Stimulated activated CD4-positive, alpha-beta T cell treated with anti-CD3 and anti-CD28 coated beads, Interleukin-1b, Interleukin-23, amount 100 ng/mL, for 48 hours (primary cell): ENCODE data around the gene KDM5B.
"Not testable (repeated sequence)": the region's sequence is repeated elsewhere in the genome, so short reads cannot be mapped to it uniquely, and the experiment has no call there.

Experiments
- DNase-seq: peaks from one replicate; pipeline ENCODE4 v3.0.0-alpha.2; 2020

Gene KDM5B

DNA sequence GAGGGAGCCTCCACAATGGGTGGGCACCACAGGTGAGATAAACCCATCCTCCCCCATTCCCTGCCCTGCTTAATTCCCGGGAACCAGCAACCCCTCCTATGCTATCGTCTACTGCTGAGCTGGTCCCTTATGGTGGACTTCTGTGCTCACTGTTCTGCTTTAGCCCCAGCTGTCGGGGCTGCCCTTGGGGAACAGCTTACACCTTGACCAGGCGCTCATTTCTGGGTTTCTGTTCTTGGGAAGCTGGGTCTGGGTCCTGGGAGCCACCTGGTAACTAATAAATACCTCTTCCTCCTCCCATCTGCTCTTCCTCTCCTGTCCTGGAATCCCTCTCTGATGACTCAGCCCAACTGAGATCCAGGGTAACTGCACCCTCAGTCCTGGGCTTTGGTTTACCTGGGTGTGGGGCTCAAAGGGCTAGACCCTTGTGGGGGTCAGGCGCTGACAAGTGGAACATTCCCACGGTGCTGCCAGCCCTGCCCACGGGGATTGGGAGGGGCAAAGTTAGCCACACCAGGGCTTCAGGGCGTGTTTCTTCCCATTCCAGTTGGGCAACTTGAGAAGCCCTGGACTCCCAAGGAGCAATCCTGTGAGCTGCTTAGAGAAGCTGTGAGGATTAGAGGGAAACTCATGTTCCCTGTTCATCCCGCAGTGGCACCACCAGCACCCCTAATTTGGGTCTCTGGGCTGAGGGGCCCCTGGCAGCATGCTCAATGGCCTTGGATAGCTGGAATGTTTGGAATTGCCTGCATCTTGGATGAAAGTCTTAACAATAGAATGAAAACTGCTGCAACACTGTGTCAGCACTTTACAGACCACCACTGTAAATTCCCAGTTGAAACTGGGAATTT, 4.2 kb upstream of the KDM5B start:
- DNase-seq: no peak

DNA sequence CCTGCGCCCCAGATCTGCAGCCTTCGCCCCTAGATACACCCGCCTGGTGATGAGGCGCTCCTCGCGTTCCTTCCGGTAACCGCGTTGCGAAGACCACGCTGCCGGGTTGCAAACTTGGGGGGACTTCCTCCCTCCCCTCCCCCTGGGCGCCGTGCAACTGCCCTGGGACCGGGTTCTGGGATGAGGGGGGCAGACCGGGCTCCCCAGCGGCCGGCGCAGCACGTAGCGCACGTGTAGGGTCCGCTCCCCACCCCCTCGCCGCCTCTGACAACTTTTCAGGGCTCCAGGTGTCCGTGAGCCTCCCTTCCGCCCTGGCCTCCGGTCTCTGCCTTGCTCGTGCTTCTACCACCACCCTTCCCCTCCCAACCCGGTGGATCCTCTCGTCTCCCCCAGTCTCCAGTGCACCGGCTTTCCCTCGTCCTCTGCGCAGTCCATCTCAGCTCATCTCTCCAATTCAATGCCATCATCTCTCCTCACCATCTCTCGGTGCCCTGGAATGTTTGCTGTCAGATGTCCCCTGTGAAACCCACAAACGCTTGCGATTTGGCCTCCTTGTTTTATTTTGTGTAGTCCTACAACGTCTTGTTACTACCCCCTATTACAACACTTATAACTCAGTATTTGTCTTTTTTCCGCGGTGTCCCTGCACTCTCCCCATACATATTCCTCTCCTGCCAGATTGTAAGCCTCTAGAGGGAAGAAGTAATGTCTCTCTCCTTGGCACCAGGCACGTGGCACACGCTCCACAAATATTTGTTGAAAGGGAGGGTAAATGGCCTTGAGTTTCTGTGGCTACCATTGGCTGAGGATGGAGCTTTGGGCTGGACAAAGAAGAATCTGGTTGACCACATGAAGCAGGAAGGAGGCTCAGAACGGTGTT, 3.3 kb upstream of the KDM5B start:
- peak; percentile 39 for DNase-seq

GRCh38 chr1:202810615-202811295, 2.5 kb upstream of the KDM5B start, which contains the start of gene PCAT6:
TSS of gene PCAT6 (plus strand) at chr1:202810954.
- DNase-seq: peak; percentile 89

DNA sequence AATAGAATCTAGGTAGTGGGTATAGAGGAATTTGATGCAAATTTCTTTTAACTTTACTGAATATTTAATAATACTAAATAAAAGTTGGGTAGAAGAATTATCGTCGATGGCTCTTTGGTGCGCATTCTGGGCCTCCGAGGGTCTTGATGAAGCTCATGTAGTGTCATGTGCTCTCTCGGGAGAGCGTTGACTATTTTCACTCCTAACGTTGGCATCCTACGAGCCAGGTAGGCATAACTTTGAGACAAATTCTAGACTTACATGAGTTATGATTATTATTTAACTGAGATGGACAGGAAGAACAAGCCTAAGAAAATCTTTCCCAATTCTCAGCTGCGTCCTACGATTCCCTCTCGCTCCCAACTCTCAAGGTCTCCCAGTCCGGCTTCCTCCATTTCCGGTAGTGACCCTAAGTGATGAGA, 2.0 kb upstream of the KDM5B start:
- DNase-seq: no peak

DNA sequence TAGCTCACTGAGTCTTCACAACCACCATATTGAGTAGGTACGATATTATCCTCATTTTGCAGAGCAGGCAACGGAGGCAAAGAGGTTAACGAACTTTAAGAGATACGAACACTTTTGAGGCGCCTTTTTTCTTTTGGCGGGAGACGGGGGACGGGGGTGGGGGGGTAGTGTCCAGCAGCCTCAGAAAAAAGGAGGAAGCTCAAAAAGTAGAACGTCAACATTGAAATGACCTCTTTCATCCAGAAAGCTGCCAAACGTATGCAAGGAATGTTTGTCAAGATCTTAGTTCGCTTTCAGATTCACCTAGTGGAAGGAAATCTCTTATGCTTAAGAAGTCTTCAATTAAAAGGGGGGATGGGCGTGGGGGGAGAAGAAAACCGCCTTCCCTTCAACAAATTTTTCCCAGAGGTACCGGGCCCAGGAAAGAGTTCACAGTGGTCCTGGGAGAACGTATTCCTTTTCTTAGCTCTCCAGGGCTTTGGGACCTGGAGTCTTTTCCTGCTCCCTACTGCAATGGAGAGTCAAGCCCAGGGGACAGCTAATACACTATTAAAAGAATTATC, 1.5 kb upstream of the KDM5B start:
- no peak for DNase-seq

- peak; percentile 35 for DNase-seq
Measured at GRCh38 chr1:202807451-202807925, 733 bp downstream of the KDM5B start.

DNA sequence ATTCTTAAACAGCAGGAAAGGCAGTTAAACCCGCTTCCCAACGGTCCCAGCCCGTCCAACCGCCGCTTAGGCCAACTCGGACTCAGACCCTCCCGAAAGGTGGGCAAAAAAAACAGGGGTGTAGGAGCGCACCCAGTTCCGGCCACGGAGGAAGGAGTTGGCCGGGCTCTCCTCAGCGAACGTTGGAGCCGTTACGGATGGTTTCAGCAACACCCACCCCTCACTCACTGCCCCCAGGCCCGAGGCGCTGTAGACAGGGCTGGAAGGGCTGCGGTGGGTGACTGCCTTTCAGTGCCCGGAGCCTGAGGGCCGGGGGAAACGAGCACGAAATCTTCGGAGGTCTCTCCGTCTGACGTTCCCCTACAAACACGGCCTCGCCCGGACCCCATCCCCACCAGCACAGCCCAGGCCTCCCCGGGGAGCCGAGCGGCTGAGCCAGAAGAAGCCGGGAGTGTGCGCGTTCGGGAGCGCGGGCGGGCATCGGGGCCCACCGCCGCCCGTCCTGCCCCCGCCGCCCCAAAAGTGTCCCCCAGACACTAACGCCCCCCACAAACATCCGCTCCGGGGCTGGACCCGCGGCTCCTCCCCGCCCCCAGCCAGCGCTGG, 1.3 kb downstream of the KDM5B start:
- DNase-seq: peak; percentile 18

- DNase-seq: peak; percentile 39
Measured at GRCh38 chr1:202805886-202806844, 2.1 kb downstream of the KDM5B start.

DNA sequence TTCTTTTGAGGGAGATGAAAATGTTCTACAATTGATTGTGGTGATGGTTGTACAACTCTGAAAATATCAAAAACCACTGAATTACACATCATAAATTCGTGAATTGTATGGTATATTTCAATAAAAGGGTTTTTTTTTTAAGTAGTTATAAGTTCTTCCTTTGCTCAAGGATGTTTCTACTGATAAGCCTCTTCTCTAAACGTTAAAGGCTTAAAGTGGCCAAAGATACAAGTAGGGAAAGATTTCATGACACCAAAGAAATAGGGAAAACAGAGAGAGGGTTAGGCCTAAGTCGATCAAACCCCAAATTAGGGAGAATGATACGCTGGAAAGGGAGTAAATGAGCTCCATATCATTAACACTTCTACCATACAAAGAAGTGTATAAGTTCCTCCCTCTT, 4.1 kb downstream of the KDM5B start:
- DNase-seq: no peak

DNA sequence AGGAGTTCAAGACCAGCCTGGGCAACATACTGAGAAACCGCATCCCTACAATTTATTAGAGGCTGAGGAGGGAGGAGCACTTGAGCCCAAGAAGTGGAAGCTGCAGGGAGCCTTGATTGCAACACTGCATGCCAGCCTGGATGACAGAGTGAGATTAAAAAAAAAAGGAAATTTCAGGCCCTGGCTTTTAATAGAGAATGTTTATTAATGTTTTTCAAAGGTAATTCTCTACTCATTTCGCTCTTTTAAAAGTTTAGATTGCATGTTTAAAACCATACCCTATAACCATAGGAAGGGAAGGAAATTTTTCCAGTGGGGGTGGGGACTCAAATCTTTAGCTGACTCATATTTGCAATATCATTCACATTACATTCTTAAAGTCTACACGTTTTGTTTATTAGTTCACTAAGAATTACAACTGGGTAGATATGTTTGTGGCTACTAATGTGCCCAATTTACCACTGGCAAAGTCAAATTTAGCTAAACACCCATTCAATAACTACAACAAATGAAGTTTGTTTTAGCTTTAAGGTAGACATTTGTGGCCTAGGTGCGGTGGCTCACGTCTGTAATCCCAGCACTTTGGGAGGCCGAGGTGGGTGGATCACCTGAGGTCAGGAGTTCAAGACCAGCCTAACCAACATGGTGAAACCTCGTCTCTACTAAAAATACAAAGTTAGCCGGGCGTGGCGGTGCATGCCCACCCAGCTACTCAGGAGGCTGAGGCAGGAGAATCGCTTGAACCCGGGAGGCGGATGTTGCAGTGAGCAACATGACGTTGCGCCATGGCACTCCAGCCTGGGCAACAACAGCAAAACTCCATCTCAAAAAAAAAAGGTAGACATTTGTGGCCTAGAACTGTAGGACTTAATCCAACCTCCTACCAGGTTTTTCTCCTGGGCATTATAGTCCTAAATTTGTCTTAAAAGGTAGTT, 5.0 kb downstream of the KDM5B start:
- no peak for DNase-seq

- DNase-seq: no peak
Measured at GRCh38 chr1:202802034-202802433, 6.2 kb downstream of the KDM5B start.

DNA sequence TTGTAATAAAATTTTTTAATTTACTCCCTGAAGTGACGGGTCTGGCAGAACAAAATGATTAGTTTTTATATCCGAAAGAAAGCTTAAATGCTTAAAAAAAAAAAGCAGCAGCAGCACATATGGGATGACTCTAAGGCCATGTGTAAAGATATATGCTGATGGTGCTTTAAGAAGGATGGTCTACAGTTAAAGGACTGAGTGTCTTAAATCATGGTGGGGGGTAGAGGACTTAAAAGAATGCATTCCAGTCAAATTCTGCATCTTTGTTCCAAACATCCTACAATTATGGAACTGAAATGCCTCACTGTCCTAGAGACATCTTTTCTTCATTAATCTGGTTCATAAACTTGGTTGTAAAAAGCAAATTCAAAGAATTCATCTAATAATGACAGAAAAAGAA, 7.0 kb downstream of the KDM5B start:
- DNase-seq: no peak

- DNase-seq: no peak
Measured at GRCh38 chr1:202800742-202801141, 7.5 kb downstream of the KDM5B start.

GRCh38 chr1:202798792-202799331, 9.4 kb downstream of the KDM5B start:
- no peak for DNase-seq

- DNase-seq: no peak
Measured at GRCh38 chr1:202798260-202798659, 10.0 kb downstream of the KDM5B start.

DNA sequence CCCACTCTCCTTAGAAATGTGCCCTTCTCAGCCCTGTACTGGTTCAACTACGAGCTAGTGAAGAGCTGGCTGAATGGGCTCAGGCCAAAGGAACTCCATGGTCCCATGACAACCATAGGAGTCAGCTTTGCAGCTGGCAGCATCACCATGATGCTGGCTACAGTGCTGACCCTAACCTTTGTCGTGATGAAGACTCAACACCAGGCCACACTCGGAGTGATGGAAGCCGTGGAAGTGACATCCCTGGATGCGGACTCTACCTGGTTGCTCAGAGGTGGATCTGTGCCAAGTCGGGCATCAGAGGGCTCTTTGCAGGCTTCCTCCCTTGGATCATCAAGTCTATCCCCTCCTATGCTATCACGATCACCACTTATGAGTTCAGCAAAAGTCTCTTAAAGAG, 11.6 kb downstream of the KDM5B start:
- no peak for DNase-seq

DNA sequence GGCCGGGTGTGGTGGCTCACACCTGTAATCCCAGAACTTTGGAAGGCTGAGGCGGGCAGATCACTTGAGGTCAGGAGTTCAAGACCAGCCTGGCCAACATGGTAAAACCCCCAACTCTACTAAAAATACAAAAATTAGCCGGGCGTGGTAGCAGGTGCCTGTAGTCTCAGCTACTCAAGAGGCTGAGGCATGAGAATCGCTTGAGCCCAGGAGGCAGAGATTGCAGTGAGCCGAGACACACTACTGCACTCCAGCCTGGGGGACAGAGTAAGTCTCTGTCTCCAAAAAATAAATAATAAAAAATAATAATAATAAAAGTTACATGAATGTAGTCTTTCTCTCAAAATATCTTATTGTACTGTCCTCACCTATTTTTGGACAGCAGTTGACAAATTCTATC, 13.3 kb downstream of the KDM5B start:
- DNase-seq: not testable (repeated sequence)

GRCh38 chr1:202794051-202794740, 14.0 kb downstream of the KDM5B start:
- DNase-seq: no peak
